H1 (cell line): ENCODE data around the gene GARNL3.

ENCODE experiments used
- ATF2 ChIP-seq: IDR thresholded peaks from 2 replicates; pipeline ENCODE4 v1.6.1; 2012; ENCODE audit warnings: low read length, inconsistent platforms
- CTCF ChIP-seq, 3 experiments: IDR thresholded peaks; 1 replicate in 2 of 3; 2 replicates in 1 of 3; pipeline versions ENCODE4 v1.5.1 to v1.6.1; 2011; ENCODE audit warnings: low read length in 3 of 3, mild to moderate bottlenecking in 3 of 3, inconsistent platforms in 2 of 3, low read depth in 1 of 3, moderate library complexity in 1 of 3; ENCODE audit not compliant: insufficient read depth in 1 of 3; ENCODE audit errors: control extremely low read depth in 1 of 3
- EGR1 ChIP-seq: IDR thresholded peaks from 2 replicates; pipeline ENCODE4 v1.6.1; 2011; ENCODE audit warnings: low read depth, low read length, borderline replicate concordance
- EZH2 ChIP-seq: fragments of 200-600 bp; sonication (generic); IDR thresholded peaks from 2 replicates; pipeline ENCODE4 v1.7.1; 2012; ENCODE audit warnings: low read depth, mild to moderate bottlenecking, moderate library complexity, low read length, inconsistent platforms; ENCODE audit not compliant: severe bottlenecking
- POLR2A ChIP-seq, 2 experiments: IDR thresholded peaks; 1 replicate in 1 of 2; 2 replicates in 1 of 2; pipeline ENCODE4 v1.6.1; 2011; ENCODE audit warnings: low read depth in 2 of 2, low read length in 2 of 2, mild to moderate bottlenecking in 2 of 2; ENCODE audit errors: control extremely low read depth in 1 of 2
- POLR2AphosphoS5 ChIP-seq: IDR thresholded peaks from 2 replicates; pipeline ENCODE4 v1.6.1; 2011; ENCODE audit warnings: low read depth, low read length
- RXRA ChIP-seq: IDR thresholded peaks from 2 replicates; pipeline ENCODE4 v1.6.1; 2011; ENCODE audit warnings: low read depth, mild to moderate bottlenecking, low read length, moderate library complexity; ENCODE audit not compliant: insufficient read depth

- TF ChIP-seq EZH2 (no peak), POLR2A (IDR thresholded peaks at IDR 0.05; ENCODE audit: control extremely low read depth in 1 of 2, low read depth in 2 of 2, low read length in 2 of 2) (no peak), CTCF (IDR thresholded peaks at IDR 0.05; ENCODE audit: control extremely low read depth in 1 of 3, insufficient read depth in 1 of 3, low read depth in 1 of 3, low read length in 3 of 3) (no peak), EGR1 (no peak), RXRA (no peak), POLR2AphosphoS5 (no peak), ATF2 (no peak)
Measured at GRCh38 chr9:127256324-127256723, 8.2 kb upstream of the GARNL3 start.
